HepG2 (cell line): ENCODE measurements around the gene IER5L. TPM values are rescaled to one million over a fixed set of nuclear protein-coding genes. Genes with fewer than 3 reads are reported as not detected.

Experiments used
- ARNT2 ChIP-seq: sonication (generic); formaldehyde crosslinking; IDR thresholded peaks from 2 replicates; pipeline ENCODE4 v1.8.0; 2022; ENCODE audit warnings: mild to moderate bottlenecking, low read depth, missing genetic modification reagents, moderate library complexity
- CSRNP2 ChIP-seq: sonication (generic); formaldehyde crosslinking; conservative IDR thresholded peaks from 2 replicates; pipeline ENCODE4 v1.8.0; 2022; ENCODE audit warnings: low read depth, missing genetic modification reagents
- FOSL2 ChIP-seq: sonication (generic); formaldehyde crosslinking; IDR thresholded peaks from 2 replicates; pipeline ENCODE4 v1.4.0; 2020; ENCODE audit warnings: missing genetic modification reagents
- HIC2 ChIP-seq: sonication (generic); formaldehyde crosslinking; IDR thresholded peaks from 2 replicates; pipeline ENCODE4 v1.9.0; 2022; ENCODE audit warnings: low read depth, missing genetic modification reagents
- JUNB ChIP-seq: sonication (generic); formaldehyde crosslinking; IDR thresholded peaks from 2 replicates; pipeline ENCODE4 v1.8.0; 2022; ENCODE audit warnings: missing genetic modification reagents, mild to moderate bottlenecking, borderline replicate concordance
- MAZ ChIP-seq, 2 experiments: sonication (generic) in 1 of 2; formaldehyde crosslinking in 1 of 2; IDR thresholded peaks; 2 replicates each; pipeline versions ENCODE4 v1.5.0 to v1.6.1; 2012 to 2020; ENCODE audit warnings: low read depth in 2 of 2, mild to moderate bottlenecking in 2 of 2, borderline replicate concordance in 1 of 2, improper control_type of control experiment in 1 of 2, low read length in 1 of 2, missing genetic modification reagents in 1 of 2, moderate library complexity in 1 of 2
- MXD4 ChIP-seq: IDR thresholded peaks from 2 replicates; pipeline ENCODE4 v1.6.1; 2016; ENCODE audit warnings: mild to moderate bottlenecking, missing biosample characterization, missing genetic modification reagents
- PCBP2 ChIP-seq: fragments of 200-400 bp; formaldehyde crosslinking; optimal IDR thresholded peaks from 2 replicates; pipeline ENCODE3; 2018; ENCODE audit warnings: low read length, low read depth; ENCODE audit not compliant: poor library complexity, severe bottlenecking
- SOX6 ChIP-seq, 2 experiments: fragments of 450-650 bp in 1 of 2; sonication (generic) in 1 of 2; formaldehyde crosslinking in 1 of 2; IDR thresholded peaks; 2 replicates each; pipeline versions ENCODE4 v1.4.0 to v1.6.1; 2017 to 2020; ENCODE audit warnings: antibody characterized with exemption in 1 of 2, mild to moderate bottlenecking in 1 of 2, missing genetic modification reagents in 1 of 2
- TBX2 ChIP-seq: sonication (generic); formaldehyde crosslinking; IDR thresholded peaks from 2 replicates; pipeline ENCODE4 v1.5.0; 2020; ENCODE audit warnings: missing genetic modification reagents, mild to moderate bottlenecking, borderline replicate concordance
- TFE3 ChIP-seq: IDR thresholded peaks from 2 replicates; pipeline ENCODE4 v1.6.1; 2016
- YEATS2 ChIP-seq: sonication (generic); formaldehyde crosslinking; IDR thresholded peaks from 2 replicates; pipeline ENCODE4 v1.4.0; 2020; ENCODE audit warnings: missing genetic modification reagents, borderline replicate concordance
- ZBTB10 ChIP-seq: sonication (generic); formaldehyde crosslinking; IDR thresholded peaks from 2 replicates; pipeline ENCODE4 v1.4.0; 2020; ENCODE audit warnings: missing genetic modification reagents, borderline replicate concordance
- ZBTB8A ChIP-seq: sonication (generic); formaldehyde crosslinking; IDR thresholded peaks from 2 replicates; pipeline ENCODE4 v1.4.0; 2020; ENCODE audit warnings: mild to moderate bottlenecking, low read depth, missing genetic modification reagents, borderline replicate concordance
- ZIK1 ChIP-seq: sonication (generic); formaldehyde crosslinking; IDR thresholded peaks from 2 replicates; pipeline ENCODE4 v1.5.0; 2020; ENCODE audit warnings: mild to moderate bottlenecking, low read depth, missing genetic modification reagents, borderline replicate concordance
- ZMYM2 ChIP-seq: sonication (generic); formaldehyde crosslinking; IDR thresholded peaks from 2 replicates; pipeline ENCODE4 v1.8.0; 2022; ENCODE audit warnings: mild to moderate bottlenecking, missing genetic modification reagents
- ZNF256 ChIP-seq: sonication (generic); formaldehyde crosslinking; conservative IDR thresholded peaks from 2 replicates; pipeline ENCODE4 v1.4.0; 2020; ENCODE audit warnings: missing genetic modification reagents
- ZNF383 ChIP-seq: sonication (generic); formaldehyde crosslinking; IDR thresholded peaks from 2 replicates; pipeline ENCODE4 v1.4.0; 2020; ENCODE audit warnings: missing genetic modification reagents, mild to moderate bottlenecking, borderline replicate concordance
- ZNF570 ChIP-seq: sonication (generic); formaldehyde crosslinking; IDR thresholded peaks from 2 replicates; pipeline ENCODE4 v1.4.0; 2020; ENCODE audit warnings: mild to moderate bottlenecking, missing genetic modification reagents, borderline replicate concordance
- ZNF768 ChIP-seq: sonication (generic); formaldehyde crosslinking; IDR thresholded peaks from 2 replicates; pipeline ENCODE4 v1.4.0; 2020; ENCODE audit warnings: missing genetic modification reagents
- polyA plus RNA-seq, 8 experiments: library from polyadenylated mRNA; depleted of rRNA in 3 of 8; stranded (reverse) in 7 of 8; unstranded in 1 of 8; fragments of >200 nt; fragmentation: Illumina TruSeq in 4 of 8; extraction: Trizol in 4 of 8; gene quantifications; 2 replicates each; pipeline versions ENCODE4 v1.2.1 to v1.2.3, GENCODE V29; 2011 to 2016; ENCODE audit warnings: low read depth in 4 of 8, missing spikeins in 1 of 8, mixed read lengths in 1 of 8; ENCODE audit not compliant: insufficient read depth in 1 of 8
- total RNA-seq, 5 experiments: library from RNA; depleted of rRNA; stranded (reverse); fragments of >200 nt; fragmentation: Illumina TruSeq; extraction: Trizol; gene quantifications; 2 replicates each; pipeline ENCODE4 v1.2.3, GENCODE V29; 2016; ENCODE audit warnings: low read depth in 1 of 5

The IER5L gene
- total and polyA plus RNA-seq, 2 of the 13 experiments (the other 11 are each of a cell fraction or from before 2014, with no cell fraction given), result 1.8 to 3.3 TPM

- no peak for TF ChIP-seq ZBTB10 (CRISPR knock-in tag)
- TF ChIP-seq ZNF570, result no peak
- TF ChIP-seq FOSL2 (CRISPR knock-in tag), result 0 out of 2 replicates have a peak, but pooled peaks have one; percentile 11
- TF ChIP-seq ZBTB8A (CRISPR knock-in tag), result no peak
- no peak for TF ChIP-seq JUNB (CRISPR knock-in tag)
- no peak for TF ChIP-seq HIC2 (CRISPR knock-in tag)
- no peak for TF ChIP-seq SOX6 (IDR thresholded peaks at IDR 0.05)
- no peak for TF ChIP-seq SOX6 (CRISPR knock-in tag; IDR thresholded peaks at IDR 0.05)
- TF ChIP-seq ARNT2 (CRISPR knock-in tag), result no peak
- TF ChIP-seq ZIK1 (CRISPR knock-in tag), result no peak
- TF ChIP-seq ZNF256, result no peak
- no peak for TF ChIP-seq ZNF383
- TF ChIP-seq ZMYM2 (CRISPR knock-in tag), result no peak
- no peak for TF ChIP-seq PCBP2
- peak; percentile 90; the same call in 1 of the 2 replicates for TF ChIP-seq ZNF768
- TF ChIP-seq TFE3, result no peak
- TF ChIP-seq YEATS2, result peak; percentile 65; the same call in 1 of the 2 replicates
- no peak for TF ChIP-seq CSRNP2 (CRISPR knock-in tag)
- TF ChIP-seq MAZ (IDR thresholded peaks at IDR 0.05; ENCODE audit: borderline replicate concordance, low read depth, low read length), result no peak
- TF ChIP-seq MAZ (CRISPR knock-in tag; IDR thresholded peaks at IDR 0.05; ENCODE audit: low read depth), result no peak
- no peak for TF ChIP-seq TBX2
- TF ChIP-seq MXD4, result no peak
Observed at GRCh38 chr9:129131300-129132145, 46.5 kb downstream of the IER5L start (continued).
